ENCODE measurements around the gene AKAP6. TPM values are rescaled to one million over a fixed set of nuclear protein-coding genes. Genes with fewer than 3 reads are reported as not detected.

AKAP6 gene
- total and polyA plus RNA-seq, 10 of the 15 experiments (the other 5 are each of a cell fraction or from before 2014, with no cell fraction given) = 0.35 to 5.9 (median 2.2) TPM

GRCh38 chr14:32514681-32515080, 185.6 kb downstream of the AKAP6 start (continued):
- no peak for TF ChIP-seq ZNF592 (IDR thresholded peaks at IDR 0.05)
- TF ChIP-seq DPF2 (IDR thresholded peaks at IDR 0.05) = no peak
- TF ChIP-seq POLR2A (IDR thresholded peaks at IDR 0.05; ENCODE audit: low read depth, low read length) = no peak
- TF ChIP-seq NRF1 (conservative IDR thresholded peaks at IDR 0.05; ENCODE audit: low read depth, low read length) = no peak

- FAIRE-seq = no peak
- 31% methylated on average over 3 of the region's 3 CpGs for WGBS (ENCODE audit: insufficient coverage, insufficient replicate concordance, low lambda C conversion rate, missing lambda C conversion rate)
- no peaks in the 10 kb centered on the region for H3K4me1 ChIP-seq (ENCODE audit: control insufficient read depth, insufficient read depth, low read length)
- POLR2A ChIA-PET = no interaction called here
- SMC1A ChIA-PET (ENCODE audit: uncharacterized antibody, unreplicated experiment) = no interaction called here
- CTCF ChIA-PET = interaction anchor here (1.7 kb wide), 1 partner anchor 11 kb away, joined by 4 read pairs; no protein-coding TSS in a partner anchor
- no TSS peak for BruUV-seq (replicated peaks)
- intact Hi-C loops (cut with micrococcal nuclease; ENCODE audit: unreplicated experiment) (no loop called here), in situ Hi-C loops (cut with MboI) (no loop called here)
- no peak overlapping the region for H2AFZ ChIP-seq (ENCODE audit: control insufficient read depth, low read depth, low read length)
- H3K27me3 ChIP-seq (replicated peaks in 1 of 2; ENCODE audit: control insufficient read depth in 2 of 2, insufficient read depth in 2 of 2, low read length in 1 of 2) = no peaks in the 10 kb centered on the region
- H3K27ac ChIP-seq (ENCODE audit: control insufficient read depth, insufficient read depth) = no peak overlapping the region
- ATAC-seq = no peak
- H3K36me3 ChIP-seq (ENCODE audit: control insufficient read depth in 2 of 2, insufficient read depth in 2 of 2, low read length in 1 of 2) = no peaks in the 10 kb centered on the region
- no peak overlapping the region for H3K4me2 ChIP-seq (ENCODE audit: control insufficient read depth, insufficient read depth)
- DNase-seq (ENCODE audit: low read depth, low spot score) = no peak
- no peak overlapping the region for H3K4me3 ChIP-seq
- no peaks in the 10 kb centered on the region for H3K9me3 ChIP-seq (replicated peaks; ENCODE audit: control insufficient read depth, insufficient read depth, low read length)
- no peaks in the 10 kb centered on the region for H3K79me2 ChIP-seq (ENCODE audit: control insufficient read depth, insufficient read depth, low read length)
- RAD21 ChIA-PET (ENCODE audit: unreplicated experiment) = no interaction called here
- no peak overlapping the region for H3K9ac ChIP-seq (ENCODE audit: control insufficient read depth, insufficient read depth, low read length)
- H4K20me1 ChIP-seq (ENCODE audit: control insufficient read depth, insufficient read depth) = no peaks in the 10 kb centered on the region
- TF ChIP-seq NBN (IDR thresholded peaks at IDR 0.05) (no peak), TBL1XR1 (IDR thresholded peaks at IDR 0.05; ENCODE audit: low read depth, low read length) (no peak), TCF3 (IDR thresholded peaks at IDR 0.05; ENCODE audit: borderline replicate concordance, insufficient read depth, low read depth, low read length) (no peak), ELK1 (IDR thresholded peaks at IDR 0.05; ENCODE audit: low read depth, low read length) (no peak), PBX3 (IDR thresholded peaks at IDR 0.05; ENCODE audit: insufficient replicate concordance, low read depth, low read length) (no peak), SMAD1 (IDR thresholded peaks at IDR 0.05; ENCODE audit: low read depth, partially characterized antibody) (no peak), RELB (IDR thresholded peaks at IDR 0.05; ENCODE audit: low read depth) (no peak), NFXL1 (IDR thresholded peaks at IDR 0.05; ENCODE audit: borderline replicate concordance) (no peak), HDAC6 (IDR thresholded peaks at IDR 0.05; ENCODE audit: unreplicated experiment) (no peak)
Measured at GRCh38 chr14:32524609-32525375, 195.7 kb downstream of the AKAP6 start.
